K562 (cell line): Measurements from ENCODE around the gene SYNGR4. TPM values are rescaled to one million over a fixed set of nuclear protein-coding genes. Genes with fewer than 3 reads are reported as not detected.
A peak's percentile ranks its signal among the peaks of the same experiment; 100 is the strongest.

Experiments
- AFF4 ChIP-seq: sonication (generic); formaldehyde crosslinking; IDR thresholded peaks from 2 replicates; pipeline ENCODE4 v1.8.0; 2023; ENCODE audit warnings: mild to moderate bottlenecking, missing genetic modification reagents
- CBFB ChIP-seq: sonication (generic); formaldehyde crosslinking; IDR thresholded peaks from 2 replicates; pipeline ENCODE4 v1.4.0; 2020; ENCODE audit warnings: mild to moderate bottlenecking, missing genetic modification reagents
- CTCF ChIP-seq, 3 experiments: IDR thresholded peaks in 2 of 3; conservative IDR thresholded peaks in 1 of 3; 2 replicates each; pipeline ENCODE4 v1.5.1; 2011 to 2012; ENCODE audit warnings: low read length in 3 of 3, mild to moderate bottlenecking in 3 of 3, control low read depth in 2 of 3, improper control_type of control experiment in 1 of 3, inconsistent platforms in 1 of 3, low read depth in 1 of 3, mixed read lengths in 1 of 3, moderate library complexity in 1 of 3; ENCODE audit not compliant: insufficient read depth in 2 of 3
- EP400 ChIP-seq: fragments of 450-650 bp; IDR thresholded peaks from 2 replicates; pipeline ENCODE4 v1.6.1; 2017; ENCODE audit warnings: antibody characterized with exemption, mild to moderate bottlenecking, moderate library complexity
- FOXA3 ChIP-seq, 2 experiments: fragments of 450-650 bp in 1 of 2; sonication (generic) in 1 of 2; formaldehyde crosslinking; IDR thresholded peaks in 1 of 2; conservative IDR thresholded peaks in 1 of 2; 2 replicates each; pipeline versions ENCODE4 v1.4.0 to v1.8.0; 2020 to 2022; ENCODE audit warnings: mild to moderate bottlenecking in 2 of 2, missing genetic modification reagents in 1 of 2
- GABPB2 ChIP-seq: fragments of 250-450 bp; sonication (Bioruptor Pico); conservative IDR thresholded peaks from 2 replicates; pipeline ENCODE4 v1.5.1; 2021; ENCODE audit warnings: mild to moderate bottlenecking
- SAFB ChIP-seq: fragments of 200-400 bp; formaldehyde crosslinking; IDR thresholded peaks from 2 replicates; pipeline ENCODE4 v1.6.1; 2017; ENCODE audit warnings: low read depth, low read length, borderline replicate concordance
- SMARCE1 ChIP-seq: fragments of 450-650 bp; IDR thresholded peaks from 2 replicates; pipeline ENCODE4 v1.7.1; 2016; ENCODE audit warnings: mild to moderate bottlenecking
- TFAP4 ChIP-seq: sonication (generic); formaldehyde crosslinking; IDR thresholded peaks from 2 replicates; pipeline ENCODE4 v1.8.0; 2022; ENCODE audit warnings: missing genetic modification reagents, mild to moderate bottlenecking, moderate library complexity, borderline replicate concordance
- UBTF ChIP-seq, 2 experiments: IDR thresholded peaks; 2 replicates each; pipeline ENCODE4 v1.6.1; 2012; ENCODE audit warnings: improper control_type of control experiment in 2 of 2, low read depth in 2 of 2, low read length in 2 of 2, borderline replicate concordance in 1 of 2
- ZBED1 ChIP-seq: IDR thresholded peaks from 2 replicates; pipeline ENCODE4 v1.6.1; 2014
- ZBTB33 ChIP-seq: sonication (generic); formaldehyde crosslinking; IDR thresholded peaks from 2 replicates; pipeline ENCODE4 v1.8.1; 2023; ENCODE audit warnings: mild to moderate bottlenecking, missing genetic modification reagents
- polyA plus RNA-seq, 8 experiments: library from polyadenylated mRNA; depleted of rRNA in 4 of 8; stranded (reverse) in 5 of 8; unstranded in 3 of 8; fragments of >200 nt; fragmentation: Nextera tagmentation in 2 of 8; fragmentation: Illumina TruSeq in 1 of 8; extraction: Ambion mirVana in 2 of 8; extraction: Trizol in 1 of 8; gene quantifications; 2 replicates each; pipeline versions ENCODE4 v1.2.1 to v1.2.3, GENCODE V29; 2011 to 2014; ENCODE audit warnings: inconsistent platforms in 1 of 8, missing spikeins in 1 of 8
- total RNA-seq, 7 experiments: library from RNA; depleted of rRNA in 6 of 7; stranded (reverse); fragments of >200 nt in 6 of 7; fragmentation: Illumina TruSeq in 2 of 7; extraction: Trizol in 2 of 7; gene quantifications; 2 replicates each; pipeline versions ENCODE4 v1.2.1 to v1.2.3, GENCODE V29; 2011 to 2021; ENCODE audit warnings: low replicate concordance in 1 of 7

Gene SYNGR4
- total and polyA plus RNA-seq, 9 of the 15 experiments (the other 6 are each of a cell fraction or from before 2014, with no cell fraction given) = 0.07 to 0.14 TPM; not detected in 7

- peak; percentile 67; the same call in 1 of the 2 replicates for TF ChIP-seq ZBTB33 (CRISPR knock-in tag)
- peak; percentile 76; the same call in 1 of the 2 replicates for TF ChIP-seq ZBED1
- TF ChIP-seq GABPB2 = no peak
- peak in 1 of 2 experiments; percentile 69; a peak in 1 of 4 replicates for TF ChIP-seq FOXA3 (CRISPR knock-in tag; conservative IDR thresholded peaks at IDR 0.05 in 1 of 2, IDR thresholded peaks at IDR 0.05 in 1 of 2)
- TF ChIP-seq AFF4 (CRISPR knock-in tag) = peak; percentile 17; the same call in 1 of the 2 replicates
- peak; percentile 20 to 37 (median 22); a peak in 4 of 6 replicates for TF ChIP-seq CTCF (IDR thresholded peaks at IDR 0.05 in 2 of 3, conservative IDR thresholded peaks at IDR 0.05 in 1 of 3; ENCODE audit: insufficient read depth in 2 of 3, low read depth in 1 of 3, low read length in 3 of 3)
- peak; percentile 94 for TF ChIP-seq TFAP4 (CRISPR knock-in tag)
- peak in 1 of 2 experiments; percentile 77; a peak in 1 of 4 replicates for TF ChIP-seq UBTF (IDR thresholded peaks at IDR 0.05; ENCODE audit: borderline replicate concordance in 1 of 2, low read depth in 2 of 2, low read length in 2 of 2)
- TF ChIP-seq SMARCE1 = peak; percentile 87
- TF ChIP-seq CBFB (CRISPR knock-in tag) = peak; percentile 96
- TF ChIP-seq EP400 = peak; percentile 72
- TF ChIP-seq SAFB = peak; percentile 69; the same call in 1 of the 2 replicates
These were observed 42.3 kb upstream of the SYNGR4 start (continued) for GRCh38 chr19:48321622-48322591.
